GM03348 (cell line): ENCODE data around the gene SEPSECS.

Experiments used
- DNase-seq: peaks from one replicate; pipeline ENCODE4 v3.0.0; 2012; ENCODE audit warnings: low spot score

Gene SEPSECS

GRCh38 chr4:25159837-25160713, at the start of gene SEPSECS:
SEPSECS (minus strand) TSS chr4:25160449; CDS start chr4:25160369, 80 bp downstream.
- DNase-seq, result peak; percentile 95

GRCh38 chr4:25209702-25210101, 49.5 kb upstream of the SEPSECS start:
- no peak for DNase-seq

- DNase-seq, result no peak
Observed at GRCh38 chr4:25207997-25208396, 47.7 kb upstream of the SEPSECS start.

GRCh38 chr4:25198713-25199112, 38.5 kb upstream of the SEPSECS start:
- DNase-seq, result no peak

- no peak for DNase-seq
Observed at GRCh38 chr4:25190407-25190806, 30.2 kb upstream of the SEPSECS start.

GRCh38 chr4:25184056-25184455, 23.8 kb upstream of the SEPSECS start:
- no peak for DNase-seq

- DNase-seq, result no peak
Observed at GRCh38 chr4:25182937-25183336, 22.7 kb upstream of the SEPSECS start.

- DNase-seq, result peak; percentile 49
Observed at GRCh38 chr4:25180524-25181131, 20.4 kb upstream of the SEPSECS start.

GRCh38 chr4:25178838-25179261, 18.6 kb upstream of the SEPSECS start:
- DNase-seq, result no peak

- DNase-seq, result no peak
Observed at GRCh38 chr4:25177147-25177546, 16.9 kb upstream of the SEPSECS start.

GRCh38 chr4:25174674-25175073, 14.4 kb upstream of the SEPSECS start:
- DNase-seq, result no peak

GRCh38 chr4:25172961-25173915, 13.0 kb upstream of the SEPSECS start:
- peak; percentile 89 for DNase-seq

- DNase-seq, result no peak
Observed at GRCh38 chr4:25171201-25171865, 11.1 kb upstream of the SEPSECS start.

- no peak for DNase-seq
Observed at GRCh38 chr4:25169446-25169845, 9.2 kb upstream of the SEPSECS start.

GRCh38 chr4:25165916-25166315, 5.7 kb upstream of the SEPSECS start:
- no peak for DNase-seq

- DNase-seq, result no peak
Observed at GRCh38 chr4:25163196-25163595, 2.9 kb upstream of the SEPSECS start.

GRCh38 chr4:25162566-25162965, 2.3 kb upstream of the SEPSECS start:
- DNase-seq, result no peak

GRCh38 chr4:25161593-25161950, 1.3 kb upstream of the SEPSECS start:
- DNase-seq, result no peak

- DNase-seq, result no peak
Observed at GRCh38 chr4:25160714-25161592, 704 bp upstream of the SEPSECS start.

- DNase-seq, result no peak
Observed at GRCh38 chr4:25158817-25159216, 1.4 kb downstream of the SEPSECS start.

- DNase-seq, result no peak
Observed at GRCh38 chr4:25157081-25157480, 3.2 kb downstream of the SEPSECS start.
